ENCODE measurements around the gene EYA2. TPM values are rescaled to one million over a fixed set of nuclear protein-coding genes. Genes with fewer than 3 reads are reported as not detected.

Gene EYA2
- total RNA-seq, 2 experiments from 2014 or later, result not detected

- H3K9me3 Mint-ChIP-seq (ENCODE audit: insufficient read depth), result no peaks in the 10 kb centered on the region
- DNase-seq (no peak), ATAC-seq (no peak)
- peaks cover 52% of the 10 kb centered on the region for H3K27me3 Mint-ChIP-seq (ENCODE audit: low read depth)
- H3K4me1 Mint-ChIP-seq (ENCODE audit: low read depth), result no peaks in the 10 kb centered on the region
- ChIA-PET POLR2A (no interaction called here), CTCF (no interaction called here)
- no peak overlapping the region for H3K27ac Mint-ChIP-seq
- H3K4me3 Mint-ChIP-seq, result no peak overlapping the region
- no peaks in the 10 kb centered on the region for H3K36me3 Mint-ChIP-seq (ENCODE audit: low read depth)
These were observed 5.0 kb downstream of the EYA2 start for GRCh38 chr20:46899621-46900020.

GRCh38 chr20:46900086-46900485, 5.4 kb downstream of the EYA2 start:
- ChIA-PET POLR2A (no interaction called here), CTCF (no interaction called here)
- no peaks in the 10 kb centered on the region for H3K4me1 Mint-ChIP-seq (ENCODE audit: low read depth)
- no peak overlapping the region for H3K4me3 Mint-ChIP-seq
- peaks cover 52% of the 10 kb centered on the region for H3K27me3 Mint-ChIP-seq (ENCODE audit: low read depth)
- H3K9me3 Mint-ChIP-seq (ENCODE audit: insufficient read depth), result no peaks in the 10 kb centered on the region
- H3K36me3 Mint-ChIP-seq (ENCODE audit: low read depth), result no peaks in the 10 kb centered on the region
- ATAC-seq, result no peak
- DNase-seq, result no peak
- H3K27ac Mint-ChIP-seq, result no peak overlapping the region

- ChIA-PET POLR2A (no interaction called here), CTCF (no interaction called here)
- Mint-ChIP-seq H3K4me3 (no peak overlapping the region), H3K4me1 (ENCODE audit: low read depth) (no peaks in the 10 kb centered on the region), H3K36me3 (ENCODE audit: low read depth) (no peaks in the 10 kb centered on the region), H3K9me3 (ENCODE audit: insufficient read depth) (no peaks in the 10 kb centered on the region), H3K27ac (no peak overlapping the region), H3K27me3 (ENCODE audit: low read depth) (peaks cover 45% of the 10 kb centered on the region)
- ATAC-seq (no peak), DNase-seq (no peak)
These were observed 6.2 kb downstream of the EYA2 start for GRCh38 chr20:46900826-46901225.

GRCh38 chr20:46901638-46902037, 7.0 kb downstream of the EYA2 start:
- no peaks in the 10 kb centered on the region for H3K9me3 Mint-ChIP-seq (ENCODE audit: insufficient read depth)
- H3K4me1 Mint-ChIP-seq (ENCODE audit: low read depth), result no peaks in the 10 kb centered on the region
- ATAC-seq, result no peak
- no peak overlapping the region for H3K4me3 Mint-ChIP-seq
- ChIA-PET POLR2A (no interaction called here), CTCF (no interaction called here)
- DNase-seq, result no peak
- H3K27me3 Mint-ChIP-seq (ENCODE audit: low read depth), result peaks cover 38% of the 10 kb centered on the region
- H3K27ac Mint-ChIP-seq, result no peak overlapping the region
- H3K36me3 Mint-ChIP-seq (ENCODE audit: low read depth), result no peaks in the 10 kb centered on the region

- DNase-seq (no peak), ATAC-seq (no peak)
- no peaks in the 10 kb centered on the region for H3K4me1 Mint-ChIP-seq (ENCODE audit: low read depth)
- no peak overlapping the region for H3K27ac Mint-ChIP-seq
- no peak overlapping the region for H3K4me3 Mint-ChIP-seq
- H3K36me3 Mint-ChIP-seq (ENCODE audit: low read depth), result no peaks in the 10 kb centered on the region
- peaks cover 24% of the 10 kb centered on the region for H3K27me3 Mint-ChIP-seq (ENCODE audit: low read depth)
- POLR2A ChIA-PET, result no interaction called here
- no peaks in the 10 kb centered on the region for H3K9me3 Mint-ChIP-seq (ENCODE audit: insufficient read depth)
- CTCF ChIA-PET, result no interaction called here
These were observed 8.6 kb downstream of the EYA2 start for GRCh38 chr20:46903256-46903655.

- Mint-ChIP-seq H3K27me3 (ENCODE audit: low read depth) (peaks cover 17% of the 10 kb centered on the region), H3K9me3 (ENCODE audit: insufficient read depth) (no peaks in the 10 kb centered on the region), H3K4me1 (ENCODE audit: low read depth) (no peaks in the 10 kb centered on the region), H3K4me3 (no peak overlapping the region), H3K36me3 (ENCODE audit: low read depth) (no peaks in the 10 kb centered on the region), H3K27ac (no peak overlapping the region)
- ATAC-seq, result no peak
- no peak for DNase-seq
- POLR2A ChIA-PET, result no interaction called here
- CTCF ChIA-PET, result no interaction called here
These were observed 9.3 kb downstream of the EYA2 start for GRCh38 chr20:46903937-46904336.

- POLR2A ChIA-PET, result interaction anchor here (0.7 kb wide), 1 partner anchor 600 kb away, joined by 3 read pairs; no protein-coding TSS in a partner anchor
- Mint-ChIP-seq H3K9me3 (ENCODE audit: insufficient read depth) (no peaks in the 10 kb centered on the region), H3K27ac (no peak overlapping the region), H3K27me3 (ENCODE audit: low read depth) (peaks cover 9% of the 10 kb centered on the region), H3K36me3 (ENCODE audit: low read depth) (no peaks in the 10 kb centered on the region), H3K4me1 (ENCODE audit: low read depth) (no peaks in the 10 kb centered on the region), H3K4me3 (no peak overlapping the region)
- CTCF ChIA-PET, result no interaction called here
- DNase-seq (no peak), ATAC-seq (no peak)
These were observed 10.9 kb downstream of the EYA2 start for GRCh38 chr20:46905364-46906125.

- no peaks in the 10 kb centered on the region for H3K36me3 Mint-ChIP-seq (ENCODE audit: low read depth)
- no peaks in the 10 kb centered on the region for H3K4me1 Mint-ChIP-seq (ENCODE audit: low read depth)
- POLR2A ChIA-PET, result no interaction called here
- ATAC-seq, result no peak
- H3K4me3 Mint-ChIP-seq, result no peak overlapping the region
- CTCF ChIA-PET, result no interaction called here
- H3K27me3 Mint-ChIP-seq (ENCODE audit: low read depth), result peaks cover 6% of the 10 kb centered on the region
- H3K9me3 Mint-ChIP-seq (ENCODE audit: insufficient read depth), result no peaks in the 10 kb centered on the region
- H3K27ac Mint-ChIP-seq, result no peak overlapping the region
- no peak for DNase-seq
These were observed 18.8 kb downstream of the EYA2 start for GRCh38 chr20:46913329-46914044.

GRCh38 chr20:46914789-46915379, 20.2 kb downstream of the EYA2 start:
- Mint-ChIP-seq H3K36me3 (ENCODE audit: low read depth) (no peaks in the 10 kb centered on the region), H3K4me1 (ENCODE audit: low read depth) (no peaks in the 10 kb centered on the region), H3K27me3 (ENCODE audit: low read depth) (peaks cover 8% of the 10 kb centered on the region), H3K4me3 (no peak overlapping the region), H3K9me3 (ENCODE audit: insufficient read depth) (no peaks in the 10 kb centered on the region), H3K27ac (no peak overlapping the region)
- POLR2A ChIA-PET, result no interaction called here
- CTCF ChIA-PET, result no interaction called here
- DNase-seq (no peak), ATAC-seq (no peak)

GRCh38 chr20:46915575-46916257, 21.1 kb downstream of the EYA2 start:
- peaks cover 8% of the 10 kb centered on the region for H3K27me3 Mint-ChIP-seq (ENCODE audit: low read depth)
- ChIA-PET POLR2A (no interaction called here), CTCF (no interaction called here)
- DNase-seq (no peak), ATAC-seq (no peak)
- no peak overlapping the region for H3K4me3 Mint-ChIP-seq
- H3K9me3 Mint-ChIP-seq (ENCODE audit: insufficient read depth), result no peaks in the 10 kb centered on the region
- no peak overlapping the region for H3K27ac Mint-ChIP-seq
- no peaks in the 10 kb centered on the region for H3K36me3 Mint-ChIP-seq (ENCODE audit: low read depth)
- no peaks in the 10 kb centered on the region for H3K4me1 Mint-ChIP-seq (ENCODE audit: low read depth)

GRCh38 chr20:46916258-46916603, 21.6 kb downstream of the EYA2 start:
- Mint-ChIP-seq H3K4me1 (ENCODE audit: low read depth) (no peaks in the 10 kb centered on the region), H3K36me3 (ENCODE audit: low read depth) (no peaks in the 10 kb centered on the region), H3K4me3 (no peak overlapping the region), H3K9me3 (ENCODE audit: insufficient read depth) (no peaks in the 10 kb centered on the region), H3K27ac (no peak overlapping the region), H3K27me3 (ENCODE audit: low read depth) (peaks cover 8% of the 10 kb centered on the region)
- ATAC-seq (no peak), DNase-seq (no peak)
- CTCF ChIA-PET, result no interaction called here
- POLR2A ChIA-PET, result no interaction called here

GRCh38 chr20:46917155-46917554, 22.5 kb downstream of the EYA2 start:
- H3K27ac Mint-ChIP-seq, result no peak overlapping the region
- peaks cover 8% of the 10 kb centered on the region for H3K27me3 Mint-ChIP-seq (ENCODE audit: low read depth)
- H3K36me3 Mint-ChIP-seq (ENCODE audit: low read depth), result no peaks in the 10 kb centered on the region
- DNase-seq (no peak), ATAC-seq (no peak)
- no peaks in the 10 kb centered on the region for H3K9me3 Mint-ChIP-seq (ENCODE audit: insufficient read depth)
- POLR2A ChIA-PET, result no interaction called here
- H3K4me1 Mint-ChIP-seq (ENCODE audit: low read depth), result no peaks in the 10 kb centered on the region
- H3K4me3 Mint-ChIP-seq, result no peak overlapping the region
- CTCF ChIA-PET, result no interaction called here

Measured in activated CD8-positive, alpha-beta T cell treated with anti-CD3 and anti-CD28 coated beads, Interleukin-2, amount 10 ng/mL, durations not matched to agents 7 days and 5 days (primary cell).